Chondrocyte (in vitro differentiated cells): Measurements from ENCODE around the gene TENM3. TPM values are rescaled to one million over a fixed set of nuclear protein-coding genes. Genes with fewer than 3 reads are reported as not detected.

Experiments
- DNase-seq: peaks from one replicate; pipeline ENCODE4 v3.0.0; 2021; ENCODE audit warnings: mixed read lengths, low spot score
- H3K27ac Mint-ChIP-seq: one replicate; pipeline ENCODE4 v1.8.0; 2021; ENCODE audit warnings: mild to moderate bottlenecking, moderate library complexity, mixed read lengths; ENCODE audit not compliant: unreplicated experiment
- H3K27me3 Mint-ChIP-seq: 2 replicates; pipeline ENCODE4 v1.8.0; 2021; ENCODE audit warnings: low read depth, mixed read lengths
- H3K36me3 Mint-ChIP-seq: 2 replicates; pipeline ENCODE4 v1.8.0; 2021; ENCODE audit warnings: low read depth, mixed read lengths
- H3K4me1 Mint-ChIP-seq: 2 replicates; pipeline ENCODE4 v1.8.0; 2021; ENCODE audit warnings: low read depth, mild to moderate bottlenecking, mixed read lengths
- H3K4me3 Mint-ChIP-seq: one replicate; pipeline ENCODE4 v1.8.0; 2021; ENCODE audit warnings: mild to moderate bottlenecking, moderate library complexity, mixed read lengths; ENCODE audit not compliant: unreplicated experiment
- H3K9me3 Mint-ChIP-seq: 2 replicates; pipeline ENCODE4 v1.8.0; 2021; ENCODE audit warnings: low read depth, mixed read lengths
- CTCF ChIP-seq: fragments of 200-600 bp; sonication (generic); IDR thresholded peaks from 2 replicates; pipeline ENCODE4 v1.5.0; 2021; ENCODE audit warnings: antibody characterized with exemption, mild to moderate bottlenecking, moderate library complexity
- total RNA-seq: library from RNA; stranded (reverse); gene quantifications from 3 replicates; pipeline ENCODE4 v1.2.1, GENCODE V29; 2021

Gene TENM3
- total RNA-seq, 1 donor from 2014 or later, result 87.6 TPM

GRCh38 chr4:182789529-182789928 is 546.3 kb downstream of the TENM3 start:
- Mint-ChIP-seq H3K4me1 (no peaks in the 10 kb centered on the region), H3K27me3 (no peaks in the 10 kb centered on the region), H3K9me3 (no peaks in the 10 kb centered on the region), H3K36me3 (peaks cover 42% of the 10 kb centered on the region), H3K4me3 (no peak overlapping the region), H3K27ac (no peak overlapping the region)
- no peak for DNase-seq
- no peak for TF ChIP-seq CTCF

GRCh38 chr4:182795446-182796238 is 552.4 kb downstream of the TENM3 start:
- Mint-ChIP-seq H3K36me3 (peaks cover 41% of the 10 kb centered on the region), H3K27ac (no peak overlapping the region), H3K4me3 (no peak overlapping the region), H3K27me3 (no peaks in the 10 kb centered on the region), H3K4me1 (no peaks in the 10 kb centered on the region), H3K9me3 (no peaks in the 10 kb centered on the region)
- TF ChIP-seq CTCF, result no peak
- no peak for DNase-seq

GRCh38 chr4:182799515-182800215 is 556.5 kb downstream of the TENM3 start:
- Mint-ChIP-seq H3K4me1 (no peaks in the 10 kb centered on the region), H3K9me3 (no peaks in the 10 kb centered on the region), H3K27me3 (no peaks in the 10 kb centered on the region), H3K36me3 (peaks cover 15% of the 10 kb centered on the region), H3K4me3 (no peak overlapping the region), H3K27ac (no peak overlapping the region)
- DNase-seq, result no peak
- no peak for TF ChIP-seq CTCF

- no peak for TF ChIP-seq CTCF
- Mint-ChIP-seq H3K4me1 (no peaks in the 10 kb centered on the region), H3K36me3 (peaks cover 10% of the 10 kb centered on the region), H3K27ac (no peak overlapping the region), H3K27me3 (no peaks in the 10 kb centered on the region), H3K4me3 (no peak overlapping the region), H3K9me3 (no peaks in the 10 kb centered on the region)
- DNase-seq, result no peak
Measured at GRCh38 chr4:182800216-182800515, 557.0 kb downstream of the TENM3 start.

GRCh38 chr4:182801636-182802035 is 558.4 kb downstream of the TENM3 start:
- H3K36me3 Mint-ChIP-seq, result peaks cover 8% of the 10 kb centered on the region
- no peaks in the 10 kb centered on the region for H3K9me3 Mint-ChIP-seq
- H3K4me1 Mint-ChIP-seq, result peaks cover 7% of the 10 kb centered on the region
- H3K4me3 Mint-ChIP-seq, result no peak overlapping the region
- no peak for TF ChIP-seq CTCF
- H3K27me3 Mint-ChIP-seq, result no peaks in the 10 kb centered on the region
- H3K27ac Mint-ChIP-seq, result no peak overlapping the region
- DNase-seq, result no peak
